Hepatic stellate cell (primary cell): Measurements from ENCODE around the gene UBE2I.

Experiments used
- DNase-seq: peaks from one replicate; pipeline ENCODE4 v3.0.0; 2011; ENCODE audit warnings: low spot score

Gene UBE2I

GRCh38 chr16:1330931-1331711, 21.7 kb downstream of the UBE2I start:
- no peak for DNase-seq

GRCh38 chr16:1331712-1332617, 22.5 kb downstream of the UBE2I start:
- DNase-seq = peak; percentile 89

GRCh38 chr16:1332618-1333148, 23.2 kb downstream of the UBE2I start:
- DNase-seq = no peak

GRCh38 chr16:1333149-1333812, 23.8 kb downstream of the UBE2I start, which contains the start of gene BAIAP3:
BAIAP3 (plus strand) TSS chr16:1333645; CDS start chr16:1338550, 4,905 bp downstream.
- peak; percentile 57 for DNase-seq

GRCh38 chr16:1333854-1334700, 24.6 kb downstream of the UBE2I start:
- no peak for DNase-seq

GRCh38 chr16:1334739-1335138, 25.3 kb downstream of the UBE2I start:
- no peak for DNase-seq

- no peak for DNase-seq
Observed at GRCh38 chr16:1335211-1335971, 26.0 kb downstream of the UBE2I start.

- no peak for DNase-seq
Observed at GRCh38 chr16:1335996-1336395, 26.6 kb downstream of the UBE2I start.

GRCh38 chr16:1336619-1337018, 27.2 kb downstream of the UBE2I start:
- no peak for DNase-seq

GRCh38 chr16:1337486-1337885, 28.1 kb downstream of the UBE2I start:
- DNase-seq = no peak

- no peak for DNase-seq
Observed at GRCh38 chr16:1338119-1338730, 28.8 kb downstream of the UBE2I start.

- no peak for DNase-seq
Observed at GRCh38 chr16:1338855-1339675, 29.6 kb downstream of the UBE2I start.

GRCh38 chr16:1340730-1341494, 31.5 kb downstream of the UBE2I start:
- DNase-seq = no peak

GRCh38 chr16:1341495-1342420, 32.3 kb downstream of the UBE2I start:
- DNase-seq = no peak

- DNase-seq = peak; percentile 82
Observed at GRCh38 chr16:1342526-1343427, 33.3 kb downstream of the UBE2I start.
